Measurements from ENCODE around the gene ENTREP3.

The ENTREP3 gene

GRCh38 chr1:155286544-155286943 is 31.3 kb upstream of the ENTREP3 start:
- TF ChIP-seq CTCF (IDR thresholded peaks at IDR 0.05; ENCODE audit: low read depth, low read length, poor library complexity, severe bottlenecking) (no peak), EZH2phosphoT487 (IDR thresholded peaks at IDR 0.05; ENCODE audit: borderline replicate concordance, low read length) (no peak)
- H3K27me3 ChIP-seq (ENCODE audit: control insufficient read depth, low read length), result no peaks in the 10 kb centered on the region
- no peaks in the 10 kb centered on the region for H3K9me2 ChIP-seq (replicated peaks; ENCODE audit: control insufficient read depth, low read length)

GRCh38 chr1:155285631-155286044 is 30.4 kb upstream of the ENTREP3 start:
- Histone ChIP-seq H3K27ac (ENCODE audit: low read depth, low read length) (no peak overlapping the region), H3F3A (ENCODE audit: control insufficient read depth, insufficient read depth) (no peaks in the 10 kb centered on the region), H3K4me1 (ENCODE audit: control insufficient read depth, low read length) (no peaks in the 10 kb centered on the region), H3K4me3 (ENCODE audit: low read length) (no peak overlapping the region), H3K9me2 (replicated peaks; ENCODE audit: control insufficient read depth, low read length) (no peaks in the 10 kb centered on the region), H3K79me2 (ENCODE audit: control insufficient read depth, low read length) (no peaks in the 10 kb centered on the region; the same call in 1 of the 2 replicates), H3K9me3 (ENCODE audit: control insufficient read depth, insufficient read depth, low read length) (no peaks in the 10 kb centered on the region), H3K36me3 (ENCODE audit: control insufficient read depth, low read length) (peaks cover 37% of the 10 kb centered on the region), H4K20me1 (ENCODE audit: control insufficient read depth, insufficient read depth, low read depth, low read length) (no peaks in the 10 kb centered on the region), H3K4me2 (ENCODE audit: low read length) (no peak overlapping the region), H3K27me3 (ENCODE audit: control insufficient read depth, low read length) (no peaks in the 10 kb centered on the region)
- TF ChIP-seq CTCF (IDR thresholded peaks at IDR 0.05; ENCODE audit: low read depth, low read length, poor library complexity, severe bottlenecking), result no peak
- TF ChIP-seq EZH2phosphoT487 (IDR thresholded peaks at IDR 0.05; ENCODE audit: borderline replicate concordance, low read length), result no peak

More at GRCh38 chr1:155286544-155286943, 31.3 kb upstream of the ENTREP3 start:
- H4K20me1 ChIP-seq (ENCODE audit: control insufficient read depth, insufficient read depth, low read depth, low read length), result no peaks in the 10 kb centered on the region
- H3K79me2 ChIP-seq (ENCODE audit: control insufficient read depth, low read length), result no peaks in the 10 kb centered on the region; the same call in 1 of the 2 replicates
- H3K4me3 ChIP-seq (ENCODE audit: low read length), result no peak overlapping the region
- no peaks in the 10 kb centered on the region for H3K9me3 ChIP-seq (ENCODE audit: control insufficient read depth, insufficient read depth, low read length)
- H3K27ac ChIP-seq (ENCODE audit: low read depth, low read length), result no peak overlapping the region
- H3K4me2 ChIP-seq (ENCODE audit: low read length), result no peak overlapping the region
- H3K4me1 ChIP-seq (ENCODE audit: control insufficient read depth, low read length), result no peaks in the 10 kb centered on the region
- H3K36me3 ChIP-seq (ENCODE audit: control insufficient read depth, low read length), result peaks cover 37% of the 10 kb centered on the region
- no peaks in the 10 kb centered on the region for H3F3A ChIP-seq (ENCODE audit: control insufficient read depth, insufficient read depth)

GRCh38 chr1:155285063-155285462 is 29.8 kb upstream of the ENTREP3 start:
- Histone ChIP-seq H3K4me1 (ENCODE audit: control insufficient read depth, low read length) (no peaks in the 10 kb centered on the region), H3K4me2 (ENCODE audit: low read length) (no peak overlapping the region), H3F3A (ENCODE audit: control insufficient read depth, insufficient read depth) (no peaks in the 10 kb centered on the region), H3K36me3 (ENCODE audit: control insufficient read depth, low read length) (peaks cover 37% of the 10 kb centered on the region), H3K79me2 (ENCODE audit: control insufficient read depth, low read length) (no peaks in the 10 kb centered on the region; the same call in 1 of the 2 replicates), H3K4me3 (ENCODE audit: low read length) (no peak overlapping the region), H4K20me1 (ENCODE audit: control insufficient read depth, insufficient read depth, low read depth, low read length) (no peaks in the 10 kb centered on the region), H3K27me3 (ENCODE audit: control insufficient read depth, low read length) (no peaks in the 10 kb centered on the region), H3K27ac (ENCODE audit: low read depth, low read length) (no peak overlapping the region), H3K9me2 (replicated peaks; ENCODE audit: control insufficient read depth, low read length) (no peaks in the 10 kb centered on the region), H3K9me3 (ENCODE audit: control insufficient read depth, insufficient read depth, low read length) (no peaks in the 10 kb centered on the region)
- TF ChIP-seq EZH2phosphoT487 (IDR thresholded peaks at IDR 0.05; ENCODE audit: borderline replicate concordance, low read length) (no peak), CTCF (IDR thresholded peaks at IDR 0.05; ENCODE audit: low read depth, low read length, poor library complexity, severe bottlenecking) (no peak)

Data from DOHH2 (cell line).